GM12878 (cell line): Measurements from ENCODE around the gene SEMA4D. TPM values are rescaled to one million over a fixed set of nuclear protein-coding genes. Genes with fewer than 3 reads are reported as not detected.

Experiments
- ATAC-seq: fragments of 200-7000 bp; cut with Tn5 transposase; 3 replicates; pipeline ENCODE4 v1.9.1; 2020; ENCODE audit warnings: mild to moderate bottlenecking, moderate library complexity
- BruUV-seq: library from RNA; stranded (reverse); fragments of 400-500 nt; replicated peaks from 2 replicates; lab custom pipeline; 2021; lab: Mats Ljungman, UMichigan
- CTCF ChIA-PET: fragments of 300-600 bp; sonication (Branson Sonifier 250); formaldehyde crosslinking; extraction: SDS; loops from one replicate; lab custom pipeline; 2021; ENCODE audit warnings: inconsistent platforms; lab: Yijun Ruan, JAX
- POLR2A ChIA-PET: fragments of 350-600 bp; formaldehyde crosslinking; extraction: SDS; loops from one replicate; lab custom pipeline; 2021; ENCODE audit warnings: inconsistent platforms; lab: Charles Lee
- RAD21 ChIA-PET: fragments of 300-600 bp; sonication (Branson Sonifier 250); formaldehyde crosslinking; loops from one replicate; lab custom pipeline; 2023; ENCODE audit warnings: antibody characterized with exemption; ENCODE audit not compliant: unreplicated experiment; lab: Charles Lee
- SMC1A ChIA-PET: fragments of 300-600 bp; sonication (Branson Sonifier 250); formaldehyde crosslinking; loops from one replicate; lab custom pipeline; 2023; ENCODE audit not compliant: unreplicated experiment, uncharacterized antibody; lab: Charles Lee
- DNase-seq: peaks from one replicate; pipeline ENCODE4 v3.0.0-alpha.2; 2011; ENCODE audit warnings: low read depth, low spot score
- FAIRE-seq: peaks from 3 replicates; lab custom pipeline; 2011; peaks lifted over from hg19 to GRCh38; lab: Jason Lieb, UNC
- H2AFZ ChIP-seq: 2 replicates; pipeline ENCODE4 v1.6.0; 2011; ENCODE audit warnings: low read depth, low read length, control low read depth; ENCODE audit not compliant: control insufficient read depth
- H3K27ac ChIP-seq: 2 replicates; pipeline ENCODE4 v1.5.1; 2011; ENCODE audit warnings: control low read depth; ENCODE audit not compliant: control insufficient read depth, insufficient read depth
- H3K27me3 ChIP-seq, 2 experiments: replicated peaks in 1 of 2; 2 replicates each; pipeline versions ENCODE4 v1.6.0 to v1.6.1; 2011; ENCODE audit warnings: low read length in 1 of 2; ENCODE audit not compliant: control insufficient read depth in 2 of 2, insufficient read depth in 2 of 2
- H3K36me3 ChIP-seq, 2 experiments: 2 replicates each; pipeline ENCODE4 v1.5.1; 2011; ENCODE audit warnings: low read length in 1 of 2; ENCODE audit not compliant: control insufficient read depth in 2 of 2, insufficient read depth in 2 of 2
- H3K4me1 ChIP-seq: 2 replicates; pipeline ENCODE4 v1.6.1; 2011; ENCODE audit warnings: mild to moderate bottlenecking, low read length, moderate library complexity, mixed read lengths; ENCODE audit not compliant: control insufficient read depth, insufficient read depth
- H3K4me2 ChIP-seq: 2 replicates; pipeline ENCODE4 v1.6.0; 2011; ENCODE audit warnings: control low read depth; ENCODE audit not compliant: control insufficient read depth, insufficient read depth
- H3K4me3 ChIP-seq: fragments of 200-600 bp; sonication (generic); 2 replicates; pipeline ENCODE4 v1.5.1; 2016
- H3K79me2 ChIP-seq: 2 replicates; pipeline ENCODE4 v1.6.0; 2011; ENCODE audit warnings: low read length; ENCODE audit not compliant: control insufficient read depth, insufficient read depth
- H3K9ac ChIP-seq: 2 replicates; pipeline ENCODE4 v1.8.0; 2011; ENCODE audit warnings: low read length, control low read depth, mixed read lengths; ENCODE audit not compliant: control insufficient read depth, insufficient read depth
- H3K9me3 ChIP-seq: replicated peaks from 3 replicates; pipeline ENCODE4 v1.5.1; 2011; ENCODE audit warnings: mild to moderate bottlenecking, low read length; ENCODE audit not compliant: control insufficient read depth, insufficient read depth
- H4K20me1 ChIP-seq: 2 replicates; pipeline ENCODE4 v1.6.0; 2011; ENCODE audit not compliant: control insufficient read depth, insufficient read depth
- ATF2 ChIP-seq: IDR thresholded peaks from 2 replicates; pipeline ENCODE4 v1.6.1; 2012; ENCODE audit warnings: low read length, inconsistent platforms
- ATF3 ChIP-seq: IDR thresholded peaks from 2 replicates; pipeline ENCODE4 v1.6.1; 2011; ENCODE audit warnings: low read depth, mild to moderate bottlenecking, low read length, moderate library complexity, borderline replicate concordance; ENCODE audit errors: extremely low read depth
- CBX3 ChIP-seq: fragments of 200-600 bp; sonication (generic); IDR thresholded peaks from 2 replicates; pipeline ENCODE4 v1.6.1; 2016; ENCODE audit warnings: low read depth, borderline replicate concordance
- CHD1 ChIP-seq: IDR thresholded peaks from 2 replicates; pipeline ENCODE4 v1.6.1; 2012; ENCODE audit warnings: low read depth, low read length, improper control_type of control experiment
- ELK1 ChIP-seq: IDR thresholded peaks from 2 replicates; pipeline ENCODE4 v1.6.1; 2012; ENCODE audit warnings: low read depth, low read length, improper control_type of control experiment
- ESRRA ChIP-seq: IDR thresholded peaks from 2 replicates; pipeline ENCODE4 v1.6.1; 2012; ENCODE audit warnings: mild to moderate bottlenecking, low read length, improper control_type of control experiment
- FOXK2 ChIP-seq: fragments of 450-650 bp; IDR thresholded peaks from 2 replicates; pipeline ENCODE4 v1.6.1; 2017; ENCODE audit warnings: mild to moderate bottlenecking, moderate library complexity
- NFYB ChIP-seq: IDR thresholded peaks from 2 replicates; pipeline ENCODE4 v1.6.1; 2011; ENCODE audit warnings: low read depth, mild to moderate bottlenecking, low read length, improper control_type of control experiment, moderate library complexity; ENCODE audit not compliant: insufficient read depth
- NR2C1 ChIP-seq: fragments of 450-650 bp; IDR thresholded peaks from 2 replicates; pipeline ENCODE4 v1.6.1; 2017; ENCODE audit warnings: antibody characterized with exemption, mild to moderate bottlenecking, moderate library complexity
- PAX8 ChIP-seq: fragments of 450-650 bp; IDR thresholded peaks from 2 replicates; pipeline ENCODE4 v1.6.1; 2017; ENCODE audit warnings: mild to moderate bottlenecking, moderate library complexity
- RELA ChIP-seq: fragments of 450-650 bp; IDR thresholded peaks from 2 replicates; pipeline ENCODE4 v1.8.0; 2014; ENCODE audit warnings: borderline replicate concordance; ENCODE audit not compliant: partially characterized antibody
- RFX5 ChIP-seq: IDR thresholded peaks from 2 replicates; pipeline ENCODE4 v1.6.1; 2011; ENCODE audit warnings: low read depth, low read length, improper control_type of control experiment
- SMAD5 ChIP-seq: IDR thresholded peaks from 2 replicates; pipeline ENCODE4 v1.6.1; 2016; ENCODE audit warnings: antibody characterized with exemption, low read depth
- SMC3 ChIP-seq: IDR thresholded peaks from 2 replicates; pipeline ENCODE4 v1.6.1; 2011; ENCODE audit warnings: low read length, improper control_type of control experiment, borderline replicate concordance
- SUZ12 ChIP-seq: fragments of 200-600 bp; sonication (generic); IDR thresholded peaks from one replicate; pipeline ENCODE4 v1.6.1; 2018; ENCODE audit warnings: antibody characterized with exemption, mild to moderate bottlenecking; ENCODE audit not compliant: unreplicated experiment
- USF2 ChIP-seq: IDR thresholded peaks from 2 replicates; pipeline ENCODE4 v1.6.1; 2011; ENCODE audit warnings: low read depth, low read length, improper control_type of control experiment, borderline replicate concordance
- ZSCAN29 ChIP-seq: fragments of 450-650 bp; IDR thresholded peaks from 2 replicates; pipeline ENCODE4 v1.6.1; 2017; ENCODE audit warnings: mild to moderate bottlenecking, moderate library complexity
- WGBS: methylation state at CpG from one replicate; pipeline ENCODE4 v1.1.6; 2016; ENCODE audit warnings: low lambda C conversion rate; ENCODE audit not compliant: insufficient replicate concordance, insufficient coverage; ENCODE audit errors: missing lambda C conversion rate; 5-methylcytosine and 5-hydroxymethylcytosine counted together
- in situ Hi-C: fragments of 300-500 bp; cut with MboI; formaldehyde crosslinking; loops from 9 replicates; pipeline ENCODE4 v1.14.3; 2018; ENCODE audit warnings: mixed read lengths
- intact Hi-C: fragments of 100-400 bp; cut with micrococcal nuclease; formaldehyde crosslinking; loops from one replicate; pipeline ENCODE4 v1.14.2; 2022; ENCODE audit not compliant: unreplicated experiment
- polyA plus RNA-seq, 11 experiments: library from polyadenylated mRNA; depleted of rRNA in 4 of 11; unstranded in 6 of 11; stranded (reverse) in 5 of 11; fragments of >200 nt; fragmentation: Nextera tagmentation in 4 of 11; fragmentation: Illumina TruSeq in 1 of 11; extraction: Ambion mirVana in 4 of 11; extraction: Trizol in 1 of 11; gene quantifications; 1 replicate in 1 of 11; 2 replicates in 10 of 11; pipeline versions ENCODE4 v1.2.1 to v1.2.3, GENCODE V29; 2011 to 2016; ENCODE audit warnings: inconsistent platforms in 2 of 11, missing spikeins in 2 of 11, low read depth in 1 of 11
- total RNA-seq, 4 experiments: library from RNA; depleted of rRNA in 3 of 4; stranded (reverse); fragments of >200 nt in 3 of 4; fragmentation: Illumina TruSeq in 1 of 4; extraction: Trizol in 1 of 4; gene quantifications; 2 replicates each; pipeline versions ENCODE4 v1.2.1 to v1.2.3, GENCODE V29; 2013 to 2021

SEMA4D gene
- total and polyA plus RNA-seq, 10 of the 15 experiments (the other 5 are each of a cell fraction or from before 2014, with no cell fraction given), result 15.1 to 136 (median 39.6) TPM

- intact Hi-C loops (no loop called here), in situ Hi-C loops (no loop called here)
- peak overlapping the region; percentile 40; the same call in 1 of the 2 replicates for H3K27ac ChIP-seq
- SMC1A ChIA-PET, result interaction anchor here (0.7 to 3.8 kb wide), 9 partner anchors 10 to 110 kb away, joined by 3 to 19 read pairs (median 4); no protein-coding TSS in a partner anchor
- no peak overlapping the region for H3K4me2 ChIP-seq
- peaks cover 21% of the 10 kb centered on the region for H3K4me1 ChIP-seq
- H3K79me2 ChIP-seq, result no peaks in the 10 kb centered on the region
- H4K20me1 ChIP-seq, result no peaks in the 10 kb centered on the region
- no peak for TF ChIP-seq NFYB
- no peak for TF ChIP-seq SMC3
- no peak for TF ChIP-seq FOXK2
- TF ChIP-seq ATF2, result no peak
- no peak for TF ChIP-seq ZSCAN29
- TF ChIP-seq SUZ12, result no peak
- TF ChIP-seq RFX5, result no peak
- no peak for TF ChIP-seq ESRRA
- TF ChIP-seq NR2C1, result no peak
- no peak for TF ChIP-seq PAX8
- no peak for TF ChIP-seq CBX3
- TF ChIP-seq CHD1, result no peak
- no peak for TF ChIP-seq ATF3
- TF ChIP-seq RELA, result no peak
- no peak for TF ChIP-seq USF2
- no peak for TF ChIP-seq SMAD5
- no peak for TF ChIP-seq ELK1
- no peaks in the 10 kb centered on the region for H3K9me3 ChIP-seq
- no peaks in the 10 kb centered on the region for H3K36me3 ChIP-seq
- no peak overlapping the region; the same call in 1 of the 2 replicates for H3K9ac ChIP-seq
- ATAC-seq (no peak), FAIRE-seq (no peak), DNase-seq (no peak)
- peak overlapping the region; percentile 76; the same call in 1 of the 2 replicates for H2AFZ ChIP-seq
- POLR2A ChIA-PET, result interaction anchor here (0.9 kb wide), 2 partner anchors 13 to 71 kb away, joined by 3 read pairs; no protein-coding TSS in a partner anchor
- BruUV-seq, result no TSS peak
- 53% methylated on average over 3 of the region's 3 CpGs for WGBS
- no peaks in the 10 kb centered on the region for H3K27me3 ChIP-seq
- RAD21 ChIA-PET, result interaction anchor here (0.9 to 2.6 kb wide), 4 partner anchors 13 to 71 kb away, joined by 4 to 17 read pairs (median 5); no protein-coding TSS in a partner anchor
- no peak overlapping the region for H3K4me3 ChIP-seq
- CTCF ChIA-PET, result interaction anchor here (1.2 to 2.7 kb wide), 3 partner anchors 12 to 13 kb away, joined by 3 to 17 read pairs (median 4); no protein-coding TSS in a partner anchor
Observed at GRCh38 chr9:89535461-89535860, 37.5 kb upstream of the SEMA4D start.
